HG03196 (cell line): Measurements from ENCODE around the gene TTLL9.
A peak's percentile ranks its signal among the peaks of the same experiment; 100 is the strongest.

ENCODE experiments used
- ATAC-seq: cut with Tn5 transposase; IDR thresholded peaks from one replicate; pipeline ENCODE4 v1.9.1; 2021; ENCODE audit not compliant: unreplicated experiment

Gene TTLL9

GRCh38 chr20:31877684-31878083 lies 7.2 kb downstream of the TTLL9 start:
- ATAC-seq, result no peak

GRCh38 chr20:31879143-31879987 lies 8.9 kb downstream of the TTLL9 start:
- ATAC-seq, result peak; percentile 77

- ATAC-seq, result no peak
Observed at GRCh38 chr20:31881945-31882344, 11.5 kb downstream of the TTLL9 start.

GRCh38 chr20:31883829-31884228 lies 13.4 kb downstream of the TTLL9 start:
- no peak for ATAC-seq

GRCh38 chr20:31890646-31891045 lies 20.2 kb downstream of the TTLL9 start:
- no peak for ATAC-seq

DNA sequence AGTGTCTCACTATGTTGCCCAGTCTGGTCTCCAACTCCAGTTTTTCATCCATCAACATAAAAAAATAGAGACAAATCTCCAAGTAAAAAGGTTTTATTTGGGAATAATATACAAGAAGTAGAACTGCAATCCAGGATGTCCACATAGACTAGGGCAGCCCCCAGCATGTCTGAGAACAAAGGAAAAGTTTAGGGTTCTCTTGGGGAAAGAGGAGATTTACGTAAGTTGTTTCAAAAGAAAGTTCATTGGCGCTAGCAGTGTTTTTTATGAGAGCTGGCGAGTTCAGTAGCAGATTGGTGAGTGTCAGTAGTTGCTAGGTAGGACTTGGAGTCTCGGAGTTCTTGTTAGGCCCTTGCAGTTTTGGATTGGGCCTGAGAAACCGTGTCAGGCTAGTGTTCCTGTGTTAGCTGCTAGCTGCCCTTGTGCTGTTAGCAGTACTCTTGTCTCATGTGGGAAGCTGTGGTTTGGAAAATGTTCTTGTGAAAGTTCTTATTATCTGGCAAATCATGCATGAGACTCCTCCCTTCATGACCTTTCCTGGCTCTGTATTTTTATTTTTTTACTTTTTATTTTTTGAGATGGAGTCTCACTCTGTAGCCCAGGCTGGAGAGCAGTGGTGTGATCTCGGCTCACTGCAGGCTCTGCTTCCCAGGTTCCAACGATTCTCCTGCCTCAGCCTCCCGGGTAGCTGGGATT lies 24.7 kb downstream of the TTLL9 start:
- ATAC-seq, result peak; percentile 73

DNA sequence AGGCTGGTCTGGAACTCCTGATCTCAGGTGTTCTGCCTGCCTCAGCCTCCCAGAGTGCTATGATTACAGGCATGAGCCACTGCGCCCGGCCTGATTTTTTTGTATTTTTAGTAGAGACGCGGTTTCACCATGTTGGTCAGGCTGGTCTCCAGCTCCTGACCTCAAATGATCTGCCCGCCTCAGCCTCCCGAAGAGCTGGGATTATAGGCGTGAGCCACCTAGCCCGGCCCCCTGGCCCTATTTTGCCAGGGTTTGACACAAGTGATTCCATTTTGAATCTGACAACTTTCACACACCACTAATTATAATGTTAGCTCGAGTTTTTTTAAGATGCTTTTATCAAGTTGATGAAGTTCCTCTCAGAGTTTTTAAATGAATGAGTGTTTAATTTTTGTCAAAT lies 25.6 kb downstream of the TTLL9 start:
- no peak for ATAC-seq

GRCh38 chr20:31897541-31897940 lies 27.1 kb downstream of the TTLL9 start:
- no peak for ATAC-seq

DNA sequence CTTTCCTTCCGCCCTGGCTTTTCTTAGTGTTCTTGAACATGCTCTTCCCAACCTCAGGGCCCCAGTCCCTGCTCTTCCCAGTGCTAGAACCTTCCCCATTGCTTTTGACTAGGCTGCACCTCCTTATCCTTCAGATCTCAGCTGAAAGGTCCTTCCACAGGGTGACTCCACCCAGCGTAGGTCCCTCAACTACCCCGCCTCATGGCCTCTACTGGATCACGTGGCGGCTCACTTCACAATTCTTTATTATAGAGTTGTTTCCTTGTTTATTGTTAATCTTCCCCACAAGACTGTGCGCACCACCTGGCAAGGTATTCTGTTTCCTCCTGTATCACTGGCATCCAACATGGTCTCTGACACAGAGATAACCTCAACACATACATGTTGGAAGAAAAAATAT lies 31.2 kb downstream of the TTLL9 start:
- ATAC-seq, result no peak

DNA sequence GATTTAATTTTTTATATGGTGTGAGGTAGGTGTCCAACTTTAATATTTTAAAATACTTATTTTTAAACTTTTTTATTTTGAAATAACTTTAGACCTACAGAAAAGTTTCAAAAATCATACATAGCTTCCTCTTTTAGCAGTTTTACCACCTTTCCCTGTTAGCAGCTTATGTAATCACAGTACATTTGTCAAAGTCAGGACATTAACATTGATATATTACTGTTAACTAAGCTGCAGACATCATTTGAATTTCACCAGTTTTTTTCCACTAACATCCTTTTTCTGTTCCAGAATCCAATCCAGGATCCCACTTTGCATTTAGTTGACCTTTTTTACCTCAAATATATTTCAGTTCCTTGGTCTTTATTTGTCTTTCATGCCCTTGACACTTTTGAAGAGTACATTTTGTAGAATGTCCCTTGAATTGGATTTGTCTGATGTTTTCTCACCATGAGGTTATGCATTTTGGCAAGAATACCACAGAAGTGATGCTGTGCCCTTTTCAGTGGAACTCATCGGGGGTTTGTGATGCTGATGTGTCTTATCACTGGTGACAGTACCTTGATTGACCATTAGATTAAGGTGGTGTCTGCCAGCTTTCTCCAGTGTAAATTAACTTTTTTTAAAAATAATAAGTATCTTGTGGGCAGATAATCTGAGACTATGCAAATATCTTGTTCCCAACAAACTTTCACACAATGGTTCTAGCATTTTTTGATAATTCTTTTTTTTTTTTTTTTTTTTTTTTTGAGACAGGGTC lies 33.4 kb downstream of the TTLL9 start:
- ATAC-seq, result no peak

GRCh38 chr20:31906001-31906400 lies 35.6 kb downstream of the TTLL9 start:
- ATAC-seq, result no peak

DNA sequence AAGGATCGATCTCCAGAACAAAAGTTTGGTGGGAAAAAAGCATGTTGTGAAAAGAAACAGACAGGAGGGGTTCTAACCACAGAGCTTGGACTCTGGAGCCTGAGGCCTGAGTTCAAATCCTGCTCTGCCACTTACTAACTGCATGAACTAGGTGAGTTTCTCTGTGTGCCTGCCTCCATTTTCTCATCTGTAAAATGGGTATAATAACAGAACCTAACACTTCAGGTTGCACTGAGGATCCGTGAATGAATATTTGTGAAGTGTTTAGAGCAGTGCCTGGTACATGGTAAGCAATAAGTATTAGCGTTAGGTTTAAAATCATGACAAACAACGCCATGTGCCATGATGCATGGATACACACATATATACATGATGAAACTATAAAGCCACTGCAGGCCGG lies 36.6 kb downstream of the TTLL9 start:
- ATAC-seq, result no peak

- ATAC-seq, result no peak
Observed at GRCh38 chr20:31908016-31908415, 37.6 kb downstream of the TTLL9 start.

DNA sequence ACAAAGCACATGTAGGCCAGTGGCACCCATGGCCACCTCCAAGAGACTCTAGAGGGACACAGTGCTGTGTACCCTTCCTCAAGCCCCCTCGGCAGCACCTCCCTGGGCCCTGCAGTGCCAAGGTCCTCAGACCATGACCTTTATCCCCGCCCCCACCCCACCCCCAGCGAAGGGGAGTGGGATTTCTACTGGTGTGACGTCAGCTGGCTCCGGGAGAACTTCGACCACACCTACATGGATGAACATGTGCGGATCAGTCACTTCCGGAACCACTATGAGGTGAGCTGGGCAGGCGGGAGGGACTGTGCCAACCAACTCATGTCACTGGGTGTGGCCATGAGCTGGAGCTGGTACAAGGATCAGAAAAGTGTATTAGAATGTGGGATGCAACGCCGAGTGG lies 38.0 kb downstream of the TTLL9 start:
- no peak for ATAC-seq

- ATAC-seq, result no peak
Observed at GRCh38 chr20:31909253-31910070, 39.0 kb downstream of the TTLL9 start.

DNA sequence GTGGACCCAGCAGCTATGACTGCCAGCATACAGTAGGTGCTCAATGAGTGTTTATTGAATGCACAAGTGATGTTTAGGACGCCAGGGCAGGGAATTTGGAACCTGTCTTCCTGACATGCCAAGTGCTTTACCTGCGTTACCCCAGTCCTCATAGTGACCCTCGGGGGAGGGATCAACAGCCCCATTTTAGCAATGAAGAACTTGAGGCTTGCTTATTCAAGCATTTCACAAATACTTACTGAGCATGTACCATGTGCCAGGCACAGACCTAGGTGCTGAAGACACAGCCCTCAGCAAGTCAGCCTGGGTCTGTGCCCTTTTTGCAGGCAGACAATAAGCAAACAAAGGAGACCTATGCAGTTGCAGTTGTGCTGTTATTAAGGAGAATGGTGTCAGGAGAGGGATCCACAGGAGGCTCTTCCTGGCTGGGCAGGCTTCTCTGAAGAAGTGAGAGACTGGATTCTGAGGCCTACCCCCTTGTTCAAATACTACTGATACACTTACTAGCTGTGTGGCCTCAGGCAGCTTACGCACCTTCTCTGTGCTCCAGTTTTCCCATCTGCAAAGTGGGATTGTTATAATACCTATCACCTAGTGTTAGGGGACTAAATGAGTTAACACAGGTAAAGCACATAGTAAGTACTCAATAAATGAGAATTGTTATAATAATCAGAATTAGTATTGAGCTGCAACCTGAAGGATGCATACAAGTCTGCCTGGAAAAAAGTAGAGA lies 39.8 kb downstream of the TTLL9 start:
- no peak for ATAC-seq

- no peak for ATAC-seq
Observed at GRCh38 chr20:31913431-31914157, 43.2 kb downstream of the TTLL9 start.

GRCh38 chr20:31914170-31914569 lies 43.7 kb downstream of the TTLL9 start:
- no peak for ATAC-seq

DNA sequence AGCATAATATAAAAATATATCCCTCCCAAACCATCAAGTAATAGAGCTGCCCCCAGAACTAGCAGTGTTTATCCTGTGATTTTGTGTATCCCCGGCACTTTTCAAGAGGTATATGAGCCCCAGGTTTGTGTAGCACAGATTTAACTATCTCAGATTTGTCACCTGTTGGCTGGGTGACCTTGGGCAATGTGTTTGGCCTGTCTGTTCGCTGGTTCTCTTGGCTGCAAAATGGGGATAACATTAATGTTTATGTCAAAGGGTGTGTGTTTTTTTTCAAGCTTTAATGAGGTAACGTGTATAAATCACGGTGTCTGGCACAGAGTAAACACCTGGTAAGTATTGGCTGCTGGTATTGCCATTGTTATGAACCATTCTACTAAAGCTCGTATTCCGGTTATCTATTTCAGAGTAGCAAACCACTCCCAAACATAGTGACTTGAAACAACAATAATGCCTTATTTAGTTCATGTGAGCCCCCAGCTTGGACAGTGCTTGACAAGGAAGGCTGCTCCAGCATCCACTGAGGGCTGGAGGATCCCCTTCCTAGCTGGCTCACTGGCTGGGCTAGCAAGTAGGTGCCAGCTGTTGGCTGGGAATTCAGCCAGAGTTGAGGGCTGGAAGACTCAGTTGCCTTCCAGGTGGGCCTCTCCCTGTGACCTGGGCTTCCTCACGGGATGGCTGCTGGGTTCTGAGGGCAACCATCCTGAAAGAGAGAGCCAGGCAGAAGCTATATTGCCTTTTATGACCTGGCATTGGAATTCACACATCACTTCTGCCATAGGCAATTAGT lies 45.3 kb downstream of the TTLL9 start:
- no peak for ATAC-seq
